Measurements from ENCODE around the gene CHST3. TPM values are rescaled to one million over a fixed set of nuclear protein-coding genes. Genes with fewer than 3 reads are reported as not detected.

Gene CHST3
- total RNA-seq, 2 donors from 2014 or later: 12.9 to 40.8 TPM

DNA sequence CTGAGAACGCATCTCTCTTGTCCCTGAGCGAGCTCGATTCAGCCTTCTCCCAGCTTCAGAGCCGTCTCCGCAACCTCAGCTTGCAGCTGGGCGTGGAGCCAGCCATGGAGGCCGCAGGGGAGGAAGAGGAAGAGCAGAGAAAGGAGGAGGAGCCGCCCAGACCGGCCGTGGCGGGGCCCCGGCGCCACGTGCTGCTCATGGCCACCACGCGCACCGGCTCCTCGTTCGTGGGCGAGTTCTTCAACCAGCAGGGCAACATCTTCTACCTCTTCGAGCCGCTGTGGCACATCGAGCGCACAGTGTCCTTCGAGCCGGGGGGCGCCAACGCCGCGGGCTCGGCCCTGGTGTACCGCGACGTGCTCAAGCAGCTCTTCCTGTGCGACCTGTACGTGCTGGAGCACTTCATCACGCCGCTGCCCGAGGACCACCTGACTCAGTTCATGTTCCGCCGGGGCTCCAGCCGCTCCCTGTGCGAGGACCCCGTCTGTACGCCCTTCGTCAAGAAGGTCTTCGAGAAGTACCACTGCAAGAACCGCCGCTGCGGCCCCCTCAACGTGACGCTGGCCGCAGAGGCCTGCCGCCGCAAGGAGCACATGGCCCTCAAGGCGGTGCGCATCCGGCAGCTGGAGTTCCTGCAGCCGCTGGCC lies 43.2 kb downstream of the CHST3 start:
- TF ChIP-seq, protein P1, sequence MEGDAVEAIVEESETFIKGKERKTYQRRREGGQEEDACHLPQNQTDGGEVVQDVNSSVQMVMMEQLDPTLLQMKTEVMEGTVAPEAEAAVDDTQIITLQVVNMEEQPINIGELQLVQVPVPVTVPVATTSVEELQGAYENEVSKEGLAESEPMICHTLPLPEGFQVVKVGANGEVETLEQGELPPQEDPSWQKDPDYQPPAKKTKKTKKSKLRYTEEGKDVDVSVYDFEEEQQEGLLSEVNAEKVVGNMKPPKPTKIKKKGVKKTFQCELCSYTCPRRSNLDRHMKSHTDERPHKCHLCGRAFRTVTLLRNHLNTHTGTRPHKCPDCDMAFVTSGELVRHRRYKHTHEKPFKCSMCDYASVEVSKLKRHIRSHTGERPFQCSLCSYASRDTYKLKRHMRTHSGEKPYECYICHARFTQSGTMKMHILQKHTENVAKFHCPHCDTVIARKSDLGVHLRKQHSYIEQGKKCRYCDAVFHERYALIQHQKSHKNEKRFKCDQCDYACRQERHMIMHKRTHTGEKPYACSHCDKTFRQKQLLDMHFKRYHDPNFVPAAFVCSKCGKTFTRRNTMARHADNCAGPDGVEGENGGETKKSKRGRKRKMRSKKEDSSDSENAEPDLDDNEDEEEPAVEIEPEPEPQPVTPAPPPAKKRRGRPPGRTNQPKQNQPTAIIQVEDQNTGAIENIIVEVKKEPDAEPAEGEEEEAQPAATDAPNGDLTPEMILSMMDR (conservative IDR thresholded peaks at IDR 0.05): no peak

DNA sequence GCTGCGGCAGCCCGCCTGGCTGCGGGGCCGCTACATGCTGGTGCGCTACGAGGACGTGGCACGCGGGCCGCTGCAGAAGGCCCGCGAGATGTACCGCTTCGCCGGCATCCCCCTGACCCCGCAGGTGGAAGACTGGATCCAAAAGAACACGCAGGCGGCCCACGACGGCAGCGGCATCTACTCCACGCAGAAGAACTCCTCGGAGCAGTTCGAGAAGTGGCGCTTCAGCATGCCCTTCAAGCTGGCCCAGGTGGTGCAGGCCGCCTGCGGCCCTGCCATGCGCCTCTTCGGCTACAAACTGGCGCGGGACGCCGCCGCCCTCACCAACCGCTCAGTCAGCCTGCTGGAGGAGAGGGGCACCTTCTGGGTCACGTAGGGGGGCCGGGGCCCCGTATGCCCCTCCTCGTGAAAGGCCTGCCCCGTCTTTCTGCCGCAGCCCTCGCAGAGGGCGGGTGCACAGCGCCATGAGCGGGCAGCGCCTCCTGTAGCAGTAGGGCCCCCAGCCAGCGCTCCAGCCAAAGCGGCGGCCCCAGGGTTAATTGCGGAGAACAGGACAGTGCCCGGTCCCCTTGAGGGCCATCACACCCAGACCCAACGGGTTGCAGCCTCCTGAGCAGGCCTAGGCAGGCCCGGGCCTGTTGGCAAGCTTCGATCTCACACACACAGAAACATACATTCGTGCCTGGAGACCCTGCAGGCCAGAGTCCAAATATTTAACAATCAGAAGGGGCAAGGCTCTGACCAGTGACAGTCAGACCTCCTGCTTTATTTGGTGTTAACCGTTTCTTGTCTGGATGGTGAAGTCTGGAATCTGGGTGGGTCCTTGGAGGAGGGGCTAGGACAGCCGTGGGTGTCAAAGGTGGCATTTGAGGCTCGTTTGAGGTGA lies 44.1 kb downstream of the CHST3 start:
- TF ChIP-seq, protein P1 (conservative IDR thresholded peaks at IDR 0.05): no peak
- Mint-ChIP-seq H3K4me3 (no peak overlapping the region), H3K27me3 (ENCODE audit: insufficient read depth) (no peaks in the 10 kb centered on the region), H3K27ac (peak overlapping the region; percentile 10), H3K9me3 (no peaks in the 10 kb centered on the region), H3K36me3 (ENCODE audit: low read depth) (peaks cover 11% of the 10 kb centered on the region), H3K4me1 (peaks cover 3% of the 10 kb centered on the region)
- H3K27me3 ChIP-seq (ENCODE audit: control insufficient read depth, insufficient read depth, low read length, poor library complexity, severe bottlenecking): no peaks in the 10 kb centered on the region
- 93 to 95% methylated on average over 36 to 58 of the region's 58 CpGs for WGBS, 2 experiments (ENCODE audit: insufficient coverage in 1 of 2, insufficient read length in 1 of 2)
- H3K4me1 ChIP-seq (ENCODE audit: control insufficient read depth, insufficient read depth, low read length): no peaks in the 10 kb centered on the region
- H3K9me3 ChIP-seq (ENCODE audit: control insufficient read depth, low read length): no peaks in the 10 kb centered on the region
- no peak overlapping the region for H3K4me3 ChIP-seq (ENCODE audit: low read length)
- peak overlapping the region; percentile 94 for H3K27ac ChIP-seq (ENCODE audit: low read depth, low read length)
- no peak for DNase-seq
- peaks cover 17% of the 10 kb centered on the region for H3K36me3 ChIP-seq (ENCODE audit: control insufficient read depth, insufficient read depth, low read length)
- no peak overlapping the region for H3K9ac ChIP-seq (ENCODE audit: extremely low read depth, low read length, poor library complexity, severe bottlenecking)

More for the DNA sequence above, 43.2 kb downstream of the CHST3 start:
- no peak overlapping the region for H3K27ac ChIP-seq (ENCODE audit: low read depth, low read length)
- peaks cover 17% of the 10 kb centered on the region for H3K36me3 ChIP-seq (ENCODE audit: control insufficient read depth, insufficient read depth, low read length)
- H3K9ac ChIP-seq (ENCODE audit: extremely low read depth, low read length, poor library complexity, severe bottlenecking): no peak overlapping the region
- H3K36me3 Mint-ChIP-seq (ENCODE audit: low read depth): peaks cover 11% of the 10 kb centered on the region
- no peaks in the 10 kb centered on the region for H3K9me3 ChIP-seq (ENCODE audit: control insufficient read depth, low read length)
- no peaks in the 10 kb centered on the region for H3K27me3 ChIP-seq (ENCODE audit: control insufficient read depth, insufficient read depth, low read length, poor library complexity, severe bottlenecking)
- DNase-seq: no peak
- peaks cover 3% of the 10 kb centered on the region for H3K4me1 Mint-ChIP-seq
- no peaks in the 10 kb centered on the region for H3K4me1 ChIP-seq (ENCODE audit: control insufficient read depth, insufficient read depth, low read length)
- H3K9me3 Mint-ChIP-seq: no peaks in the 10 kb centered on the region
- H3K4me3 Mint-ChIP-seq: no peak overlapping the region
- H3K27me3 Mint-ChIP-seq (ENCODE audit: insufficient read depth): no peaks in the 10 kb centered on the region
- H3K4me3 ChIP-seq (ENCODE audit: low read length): no peak overlapping the region
- no peak overlapping the region for H3K27ac Mint-ChIP-seq
- WGBS, 2 experiments (ENCODE audit: insufficient coverage in 1 of 2, insufficient read length in 1 of 2): 95 to 98% methylated on average over 32 to 59 of the region's 59 CpGs

DNA sequence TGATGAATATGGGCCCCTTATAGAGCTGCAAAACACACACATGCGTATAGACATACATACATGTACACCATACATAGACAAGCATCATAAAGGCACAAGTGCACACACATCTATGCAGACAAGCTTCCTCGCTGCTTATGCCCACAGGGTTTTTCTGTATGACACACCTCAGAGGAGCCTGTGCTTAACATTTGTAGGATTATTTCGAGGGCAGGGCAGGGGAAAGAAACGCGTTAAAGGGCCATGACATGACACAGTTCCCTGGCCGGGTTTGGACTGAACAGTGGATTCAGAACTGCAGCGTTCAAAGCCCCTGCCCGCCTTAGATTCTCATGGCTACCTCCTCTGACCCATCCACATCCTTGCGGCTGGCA lies 44.8 kb downstream of the CHST3 start:
- no peak overlapping the region for H3K4me3 ChIP-seq (ENCODE audit: low read length)
- TF ChIP-seq, protein P1 (conservative IDR thresholded peaks at IDR 0.05): no peak
- no peaks in the 10 kb centered on the region for H3K27me3 ChIP-seq (ENCODE audit: control insufficient read depth, insufficient read depth, low read length, poor library complexity, severe bottlenecking)
- no peaks in the 10 kb centered on the region for H3K9me3 ChIP-seq (ENCODE audit: control insufficient read depth, low read length)
- Mint-ChIP-seq H3K4me3 (no peak overlapping the region), H3K4me1 (peaks cover 3% of the 10 kb centered on the region), H3K27ac (peak overlapping the region; percentile 10), H3K9me3 (no peaks in the 10 kb centered on the region), H3K27me3 (ENCODE audit: insufficient read depth) (no peaks in the 10 kb centered on the region), H3K36me3 (ENCODE audit: low read depth) (peaks cover 11% of the 10 kb centered on the region)
- peak overlapping the region; percentile 94 for H3K27ac ChIP-seq (ENCODE audit: low read depth, low read length)
- H3K36me3 ChIP-seq (ENCODE audit: control insufficient read depth, insufficient read depth, low read length): peaks cover 17% of the 10 kb centered on the region
- WGBS, 2 experiments (ENCODE audit: insufficient coverage in 1 of 2, insufficient read length in 1 of 2): 90 to 92% methylated on average over 7 to 9 of the region's 9 CpGs
- no peak overlapping the region for H3K9ac ChIP-seq (ENCODE audit: extremely low read depth, low read length, poor library complexity, severe bottlenecking)
- no peaks in the 10 kb centered on the region for H3K4me1 ChIP-seq (ENCODE audit: control insufficient read depth, insufficient read depth, low read length)
- DNase-seq: no peak
